Suprapubic skin (tissue), 3 donors: Measurements from ENCODE around the gene HOATZ.

Source experiments
- CTCF ChIP-seq, 2 donors: fragments of 200-600 bp in 1 of 2; fragments of 450-650 bp in 1 of 2; sonication (generic) in 1 of 2; IDR thresholded peaks; one replicate each; pipeline ENCODE4 v1.5.1; 2016 to 2019; ENCODE audit warnings: antibody characterized with exemption in 2 of 2, mild to moderate bottlenecking in 1 of 2, moderate library complexity in 1 of 2
- EP300 ChIP-seq: sonication (generic); formaldehyde crosslinking; IDR thresholded peaks from one replicate; pipeline ENCODE4 v1.6.1; 2017; ENCODE audit warnings: antibody characterized with exemption
- POLR2A ChIP-seq, 2 donors: fragments of 450-650 bp; IDR thresholded peaks; one replicate each; pipeline ENCODE4 v1.6.1; 2017; ENCODE audit warnings: antibody characterized with exemption in 2 of 2, mild to moderate bottlenecking in 2 of 2, moderate library complexity in 2 of 2

GRCh38 chr11:111557425-111558111, 43.0 kb downstream of the HOATZ start:
- TF ChIP-seq CTCF (IDR thresholded peaks at IDR 0.05) (no peak), EP300 (no peak), POLR2A (IDR thresholded peaks at IDR 0.05) (no peak)
